Measurements from ENCODE around the gene CYP27B1.
A peak's percentile ranks its signal among the peaks of the same experiment; 100 is the strongest.

Gene CYP27B1

GRCh38 chr12:57765003-57765697 is 1.7 kb downstream of the CYP27B1 start:
- peak; percentile 67 for DNase-seq

GRCh38 chr12:57764662-57765002 is 2.2 kb downstream of the CYP27B1 start:
- no peak for DNase-seq

- no peak for DNase-seq
Measured at GRCh38 chr12:57763881-57764661, 2.8 kb downstream of the CYP27B1 start.

GRCh38 chr12:57762463-57762862 is 4.4 kb downstream of the CYP27B1 start:
- DNase-seq, result no peak

- no peak for DNase-seq
Measured at GRCh38 chr12:57761391-57761998, 5.4 kb downstream of the CYP27B1 start.

- DNase-seq, result no peak
Measured at GRCh38 chr12:57760347-57760982, 6.4 kb downstream of the CYP27B1 start.

GRCh38 chr12:57759360-57759980 is 7.4 kb downstream of the CYP27B1 start:
- peak; percentile 46 for DNase-seq

GRCh38 chr12:57758552-57759359 is 8.1 kb downstream of the CYP27B1 start:
- no peak for DNase-seq

- no peak for DNase-seq
Measured at GRCh38 chr12:57757771-57758170, 9.1 kb downstream of the CYP27B1 start.

GRCh38 chr12:57756406-57757341 is 10.2 kb downstream of the CYP27B1 start:
- peak; percentile 72 for DNase-seq

- peak; percentile 45 for DNase-seq
Measured at GRCh38 chr12:57755454-57756372, 11.2 kb downstream of the CYP27B1 start.

- DNase-seq, result no peak
Measured at GRCh38 chr12:57755194-57755453, 11.8 kb downstream of the CYP27B1 start.

- DNase-seq, result peak; percentile 81
Measured at GRCh38 chr12:57754411-57755193, 12.3 kb downstream of the CYP27B1 start, which contains the start of gene MARCHF9. Gene MARCHF9 (plus strand): TSS chr12:57755103. CDS start chr12:57755529, 426 bp downstream.

GRCh38 chr12:57753756-57754337 is 13.0 kb downstream of the CYP27B1 start:
- DNase-seq, result no peak

- no peak for DNase-seq
Measured at GRCh38 chr12:57752668-57753000, 14.2 kb downstream of the CYP27B1 start.

GRCh38 chr12:57751788-57752667 is 14.8 kb downstream of the CYP27B1 start, which contains the start of gene CDK4:
Gene CDK4 (minus strand): TSS chr12:57752310. CDS start chr12:57751717, 593 bp downstream.
- peak; percentile 97 for DNase-seq

GRCh38 chr12:57751432-57751787 is 15.5 kb downstream of the CYP27B1 start:
- DNase-seq, result no peak
